Activated naive CD4-positive, alpha-beta T cell (primary cell): ENCODE measurements around the gene RPUSD1.
"Not testable (repeated sequence)": the region's sequence is repeated elsewhere in the genome, so short reads cannot be mapped to it uniquely, and the experiment has no call there.

ENCODE experiments used
- DNase-seq, 4 experiments: peaks; one replicate each; lab custom pipeline; 2025; lab: John Stamatoyannopoulos, UW

The RPUSD1 gene

DNA sequence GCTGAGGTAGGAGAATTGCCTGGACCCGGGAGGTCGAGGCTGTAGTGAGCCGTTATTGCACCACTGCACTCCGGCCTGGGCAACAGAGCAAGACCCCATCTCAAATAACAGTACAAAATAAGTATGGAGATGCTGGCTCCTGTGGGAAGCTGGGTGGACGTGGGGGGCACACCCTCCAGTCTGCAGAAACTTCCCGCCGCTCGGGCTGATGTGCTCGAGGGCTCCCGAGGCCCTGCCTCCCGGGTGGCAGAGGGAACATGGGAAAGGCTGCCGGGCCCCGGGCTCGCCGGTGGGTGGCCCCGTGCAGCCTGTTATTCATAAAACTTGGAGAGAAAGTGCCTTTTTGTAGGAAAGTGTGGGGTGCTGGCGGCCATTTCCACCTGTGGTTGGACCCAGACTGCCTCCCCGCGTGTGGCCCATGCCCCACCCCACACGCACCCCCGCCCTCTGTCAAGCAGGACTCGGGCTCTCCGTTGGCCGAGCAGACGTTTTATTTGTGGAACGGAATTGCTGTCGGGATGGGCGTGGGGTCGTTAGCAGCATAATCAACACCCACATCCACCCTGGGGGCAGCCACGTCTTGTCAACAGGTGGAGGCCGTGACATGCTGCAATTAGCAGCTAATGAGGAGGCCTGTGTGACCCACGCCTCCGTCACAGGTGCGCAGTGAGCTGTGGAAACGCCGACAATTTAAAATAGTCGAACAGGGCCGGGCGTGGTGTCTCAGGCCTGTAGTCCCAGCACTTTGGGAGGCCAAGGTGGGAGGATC lies 40.0 kb downstream of the RPUSD1 start:
- no peak for DNase-seq

DNA sequence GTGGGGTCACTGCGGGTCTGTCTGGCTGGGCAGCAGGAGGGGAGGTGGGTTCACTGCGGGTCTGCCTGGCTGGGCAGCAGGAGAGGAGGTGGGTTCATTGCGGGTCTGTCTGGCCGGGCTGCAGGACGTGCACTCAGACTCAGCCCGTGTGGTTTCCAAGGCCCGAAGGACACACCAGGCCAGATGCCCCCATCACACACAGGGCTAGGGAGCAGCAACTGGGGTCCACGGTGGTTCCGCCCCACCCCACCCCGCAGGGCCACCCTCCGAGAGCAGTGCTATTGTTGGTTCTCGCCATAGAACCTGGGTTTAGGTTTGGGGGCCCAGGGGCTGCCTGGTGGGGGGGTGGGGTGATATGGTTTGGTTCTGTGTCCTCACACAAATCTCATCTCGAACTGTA lies 41.5 kb downstream of the RPUSD1 start:
- no peak for DNase-seq

DNA sequence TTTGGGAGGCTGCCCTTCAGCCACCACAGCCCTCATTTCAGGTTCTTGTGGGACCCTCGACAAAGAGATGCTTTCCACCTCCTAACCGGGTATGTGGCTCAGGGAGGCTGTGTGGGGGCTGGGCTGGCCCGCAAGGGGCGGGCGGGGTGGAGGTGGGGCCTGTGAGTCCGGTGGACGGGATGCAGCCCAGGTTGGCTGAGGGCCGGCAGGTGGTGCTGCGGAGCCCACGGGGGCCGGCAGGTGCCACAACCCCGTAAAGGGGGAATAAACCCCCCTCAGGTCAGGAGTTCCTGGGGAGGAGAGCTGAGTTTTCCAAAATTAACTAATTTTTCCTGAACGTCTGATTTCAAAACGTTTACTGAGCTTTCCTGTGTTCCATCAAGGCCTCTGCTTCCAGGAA lies 42.4 kb downstream of the RPUSD1 start:
- DNase-seq: no peak

DNA sequence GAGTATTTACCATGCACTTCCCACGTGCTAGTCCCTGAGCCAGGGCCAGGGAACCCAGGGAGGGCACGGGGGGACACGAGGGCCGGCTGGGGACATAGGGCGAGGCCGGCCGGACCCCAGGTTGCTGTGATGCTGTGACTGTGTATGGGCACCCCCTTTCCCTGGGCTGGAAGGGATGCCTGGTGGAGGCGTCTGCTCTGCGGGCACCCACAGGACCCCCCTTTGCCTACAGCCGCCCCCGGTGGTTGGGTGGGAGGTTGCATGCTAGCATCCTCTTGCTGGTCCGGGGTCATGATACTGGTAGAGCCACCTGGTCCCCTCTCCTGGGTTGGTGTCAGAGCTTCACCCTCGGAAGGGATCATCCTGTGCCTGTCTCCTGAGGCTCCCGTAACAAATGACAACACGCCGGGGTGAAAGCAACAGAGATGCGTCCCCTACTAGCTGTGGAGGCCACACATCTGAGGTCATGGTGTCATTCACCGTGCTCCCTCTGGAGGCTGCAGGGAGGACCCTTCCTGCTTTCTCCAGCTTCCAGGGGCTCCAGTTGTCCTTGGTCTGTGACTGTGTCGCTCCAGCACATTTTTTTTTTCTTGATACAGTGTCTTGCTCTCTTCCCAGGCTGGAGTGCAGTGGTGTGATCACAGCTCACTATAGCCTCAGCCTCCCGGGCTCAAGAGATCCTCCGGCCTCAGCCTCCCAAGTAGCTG lies 44.2 kb downstream of the RPUSD1 start:
- DNase-seq: no peak

DNA sequence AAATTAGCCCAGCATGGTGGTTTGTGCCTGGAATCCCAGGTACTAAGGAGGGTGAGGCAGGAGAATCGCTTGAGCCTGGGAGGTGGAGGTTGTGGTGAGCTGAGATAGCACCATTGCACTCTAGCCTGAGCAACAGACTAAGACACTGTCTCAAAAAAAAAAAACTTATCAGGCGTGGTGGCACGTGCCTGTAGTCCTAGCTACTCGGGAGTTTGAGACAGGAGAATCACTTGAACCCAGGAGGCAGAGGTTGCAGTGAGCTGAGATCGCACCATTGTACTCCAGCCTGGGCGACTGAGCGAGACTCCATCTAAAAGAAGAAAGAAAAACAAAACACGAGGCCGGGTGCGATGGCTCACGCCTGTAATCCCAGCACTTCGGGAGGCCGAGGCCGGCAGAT lies 45.3 kb downstream of the RPUSD1 start:
- not testable (repeated sequence) for DNase-seq

DNA sequence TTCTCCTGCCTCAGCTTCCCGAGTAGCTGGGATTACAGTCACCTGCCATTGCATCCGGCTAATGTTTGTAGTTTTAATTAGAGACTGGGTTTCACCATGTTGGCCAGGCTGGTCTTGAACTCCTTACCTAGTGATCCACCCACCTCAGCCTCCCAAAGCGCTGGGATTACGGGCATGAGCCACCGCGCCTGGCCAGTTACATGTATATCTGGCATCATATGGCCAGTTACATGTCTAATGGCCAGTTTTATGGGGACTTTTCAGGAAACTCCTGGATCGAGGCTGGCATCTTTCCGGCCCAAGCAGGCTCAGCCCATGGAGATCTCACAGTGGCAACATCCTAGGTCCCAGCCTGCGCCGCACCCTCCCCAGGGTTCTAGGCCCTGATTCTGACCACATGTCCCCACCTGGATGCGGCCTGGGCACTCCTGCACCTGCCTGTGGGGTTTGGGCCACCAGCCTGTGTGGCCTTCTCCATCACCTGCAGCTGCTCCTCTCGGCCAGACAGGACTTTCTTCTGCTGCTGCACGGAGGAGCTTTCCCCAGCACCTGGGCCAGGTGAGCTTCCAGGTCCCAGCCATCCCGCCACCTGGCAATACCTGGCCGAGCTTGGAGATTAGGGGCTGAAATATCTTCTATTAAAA lies 46.1 kb downstream of the RPUSD1 start:
- DNase-seq: no peak

DNA sequence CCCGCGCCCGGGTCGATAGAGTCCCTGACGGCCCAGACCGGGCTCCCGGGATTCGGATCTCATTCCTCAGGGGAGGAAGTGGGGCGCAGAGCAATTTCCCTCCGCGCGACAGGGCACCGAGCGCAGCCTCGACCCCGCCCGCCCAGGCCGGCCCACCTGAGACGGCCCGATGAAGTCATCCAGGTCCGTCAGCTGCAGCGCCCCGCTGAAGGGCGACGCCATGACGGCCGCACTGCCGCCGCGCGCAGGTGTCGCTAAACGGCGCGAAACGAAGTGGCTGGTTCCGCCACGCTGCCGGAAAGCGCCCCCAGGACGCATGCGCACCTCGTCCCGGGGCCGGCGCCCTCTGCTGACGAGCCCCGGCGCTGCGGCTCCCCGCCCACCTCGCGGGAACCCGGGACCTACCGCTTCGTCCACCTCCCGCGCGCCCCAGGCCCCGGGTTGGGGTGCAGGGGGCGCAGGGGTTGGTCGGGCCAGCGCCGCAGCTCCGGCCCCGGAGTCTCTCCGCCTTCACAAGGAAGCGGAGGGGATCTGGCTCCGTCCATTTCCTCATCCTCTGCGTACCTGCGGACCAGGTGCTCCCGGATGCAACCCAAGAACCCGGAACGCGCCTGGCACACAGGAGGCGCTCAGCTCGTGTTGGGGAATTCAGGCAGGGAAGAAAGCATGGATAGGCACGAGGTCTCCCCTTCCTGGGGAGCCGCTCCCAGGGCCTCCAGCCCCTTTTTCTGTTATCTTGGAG lies 47.2 kb downstream of the RPUSD1 start, which contains the start of gene CIAO3:
TSS of gene CIAO3 (minus strand) at position 234 of the 742 bp plus-strand sequence. CDS start at position 222, 12 bp downstream.
- peak; percentile 89 to 95 (median 92) for DNase-seq

DNA sequence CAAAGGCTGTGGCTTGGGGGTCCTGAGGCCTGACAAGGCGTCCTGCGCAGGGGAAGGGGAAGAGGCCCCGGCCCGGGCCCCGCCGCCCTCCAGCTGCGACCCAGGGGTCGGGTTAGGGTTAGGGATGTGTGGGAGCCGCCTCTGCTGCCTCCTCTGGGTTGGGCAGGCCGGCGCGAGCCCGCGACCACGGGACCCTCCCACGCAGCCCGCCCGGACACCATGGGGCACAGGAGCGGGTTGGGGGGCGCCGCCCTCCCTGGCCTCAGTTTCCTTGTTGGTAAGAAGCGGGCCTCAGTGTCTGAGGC lies 47.8 kb downstream of the RPUSD1 start:
- DNase-seq: no peak

DNA sequence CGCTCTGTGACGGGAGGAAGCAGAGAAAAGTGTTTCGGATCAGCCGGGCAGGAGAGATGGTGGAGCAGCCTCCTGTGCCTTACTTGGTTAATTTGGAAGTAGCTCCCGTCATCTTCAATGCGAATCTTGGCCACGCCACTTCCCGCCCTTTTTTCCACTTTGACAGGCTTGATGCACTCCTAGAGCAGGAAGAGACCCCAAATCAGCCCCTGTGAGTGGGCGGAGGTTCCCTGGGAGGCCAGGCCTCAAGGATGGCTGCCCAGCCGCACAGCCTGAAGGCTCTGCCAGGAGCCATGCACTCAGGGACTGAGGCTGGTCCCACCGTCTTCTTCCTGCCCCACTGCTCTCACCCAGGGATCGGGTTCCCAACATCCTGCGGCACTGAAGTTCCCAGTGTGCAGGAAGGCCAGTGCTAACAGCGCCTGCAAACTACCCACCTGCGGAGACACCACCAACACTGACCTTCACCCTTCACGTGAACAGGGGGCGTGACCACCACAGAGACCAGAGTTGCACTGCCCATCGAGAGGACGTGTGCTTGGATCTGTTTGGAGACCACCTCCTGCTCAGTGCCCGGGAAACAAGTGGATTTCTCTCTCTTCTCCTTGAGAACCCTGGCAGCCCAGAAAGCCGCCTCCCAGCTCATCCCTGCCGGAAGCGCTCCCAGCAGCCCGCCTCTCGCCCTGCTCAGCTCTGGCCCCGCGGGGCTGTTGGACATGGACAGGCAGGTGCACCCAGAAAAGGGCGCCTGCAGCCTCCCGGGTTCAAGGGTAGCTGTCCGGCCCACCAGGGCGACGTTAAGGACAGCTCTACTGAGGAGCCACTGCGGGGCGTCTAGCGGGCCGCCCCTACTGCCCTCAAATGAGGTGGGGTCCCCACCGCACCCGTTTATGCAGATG lies 48.4 kb downstream of the RPUSD1 start:
- DNase-seq: no peak

DNA sequence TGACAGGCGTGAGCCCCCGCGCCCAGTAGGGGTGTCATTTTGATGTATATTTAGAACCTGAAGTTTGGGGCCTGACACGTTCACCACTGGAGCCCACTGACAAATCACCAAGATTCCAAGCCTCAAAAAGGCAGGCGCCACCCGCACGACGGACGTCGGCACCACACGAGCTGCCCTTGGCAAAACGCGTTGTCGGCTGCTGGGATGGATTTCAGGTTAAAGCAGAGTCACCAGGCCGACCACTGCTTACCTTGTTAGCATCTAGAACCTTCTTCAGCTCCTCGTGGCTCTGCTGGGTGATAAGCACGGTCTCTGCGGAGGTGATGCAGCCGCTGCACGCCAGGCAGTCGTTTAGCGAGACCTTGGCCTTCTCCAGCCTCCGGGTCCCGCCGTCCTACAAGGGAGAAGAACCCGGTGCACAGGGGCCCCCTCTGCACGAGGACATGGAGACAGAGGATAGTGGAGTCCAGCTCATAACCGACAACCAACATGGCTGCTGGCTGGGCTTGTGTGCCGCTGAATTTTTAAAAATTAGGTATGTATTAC lies 51.2 kb downstream of the RPUSD1 start:
- DNase-seq: no peak

DNA sequence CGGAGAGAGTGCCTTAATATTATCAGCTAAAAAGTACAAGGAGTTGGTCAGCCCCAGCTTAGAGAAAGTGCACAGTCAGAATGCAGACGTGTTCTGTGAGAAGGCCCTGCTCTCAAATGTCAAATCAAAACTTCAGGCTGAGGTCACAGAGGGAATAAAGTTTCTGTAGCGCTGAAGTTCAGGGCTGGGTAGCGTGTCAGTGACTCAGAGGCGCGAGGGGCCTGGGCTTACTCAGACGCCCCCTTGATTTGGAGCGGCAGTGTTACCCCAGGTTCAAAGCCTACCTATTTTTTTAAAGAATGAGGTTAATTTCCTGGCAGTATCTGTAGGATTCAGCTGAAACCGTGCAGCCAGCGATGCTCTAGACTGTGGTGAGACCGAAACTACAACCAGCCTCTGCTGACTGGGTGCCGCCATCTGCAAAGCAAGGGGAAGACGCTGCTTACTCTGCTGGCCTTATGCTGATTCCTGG lies 52.2 kb downstream of the RPUSD1 start:
- DNase-seq: no peak

DNA sequence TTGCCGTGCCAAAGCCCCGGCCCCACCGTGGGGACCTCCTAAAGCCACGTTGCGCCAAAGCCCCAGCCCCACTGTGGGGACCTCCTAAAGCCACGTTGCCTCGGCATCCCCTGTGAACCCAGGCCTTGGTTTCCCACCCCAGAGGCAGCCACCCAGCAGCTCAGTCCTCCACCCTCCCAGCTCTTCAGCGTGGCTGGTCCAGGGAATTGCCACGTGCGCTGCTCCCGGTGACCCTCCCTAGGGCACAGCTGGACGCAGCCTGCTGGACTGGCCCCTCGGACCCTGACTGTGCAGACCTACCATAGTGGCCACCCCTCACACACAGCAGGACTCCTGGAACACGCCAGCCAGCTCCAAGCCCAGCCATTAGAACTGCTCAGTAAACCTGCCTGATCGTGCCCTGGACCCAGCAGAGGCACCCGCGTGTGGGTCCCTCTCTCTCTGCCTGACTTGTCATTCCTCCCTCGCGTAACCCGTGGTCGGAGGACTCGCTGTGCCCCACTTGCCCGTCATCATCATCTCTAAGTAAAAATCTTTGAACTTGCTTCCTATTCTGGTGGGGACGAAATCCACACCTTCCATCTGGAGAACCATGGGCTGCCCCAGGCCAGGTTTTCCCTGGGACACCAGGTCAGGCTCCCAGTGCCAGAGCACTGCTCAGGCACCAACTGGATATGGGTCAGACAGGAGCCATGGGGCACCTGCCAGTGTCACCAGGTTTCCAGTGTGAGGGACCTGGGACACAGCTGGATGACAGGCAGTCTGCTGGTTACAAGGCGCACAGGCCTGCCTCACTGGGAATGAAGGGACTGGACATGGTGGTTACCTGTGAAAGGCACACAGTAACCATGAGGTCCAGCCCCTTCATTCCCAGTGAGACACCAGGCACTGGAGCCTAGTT lies 53.0 kb downstream of the RPUSD1 start:
- no peak for DNase-seq
